ENCODE results near the gene LSMEM2.
"Not testable (repeated sequence)": the region's sequence is repeated elsewhere in the genome, so short reads cannot be mapped to it uniquely, and the experiment has no call there.

Gene LSMEM2

DNA sequence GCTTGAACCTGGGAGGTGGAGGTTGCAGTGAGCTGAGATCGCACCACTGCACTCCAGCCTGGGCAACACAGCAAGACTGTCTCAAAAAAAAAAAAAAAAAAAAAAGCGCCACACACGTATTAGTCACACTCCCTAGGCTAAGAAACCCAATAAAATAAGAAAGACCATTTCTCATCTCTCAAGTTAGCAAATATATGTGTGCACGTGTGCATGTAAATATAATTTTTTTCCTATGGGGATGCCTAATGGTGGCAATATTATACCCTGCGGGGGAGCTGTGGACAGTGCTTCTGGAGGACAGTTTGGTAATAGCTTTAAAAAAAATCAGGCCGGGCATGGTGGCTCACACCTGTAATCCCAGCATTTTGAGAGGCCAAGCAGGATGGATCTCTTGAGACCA, 5.2 kb downstream of the LSMEM2 start:
- not testable (repeated sequence) for DNase-seq

DNA sequence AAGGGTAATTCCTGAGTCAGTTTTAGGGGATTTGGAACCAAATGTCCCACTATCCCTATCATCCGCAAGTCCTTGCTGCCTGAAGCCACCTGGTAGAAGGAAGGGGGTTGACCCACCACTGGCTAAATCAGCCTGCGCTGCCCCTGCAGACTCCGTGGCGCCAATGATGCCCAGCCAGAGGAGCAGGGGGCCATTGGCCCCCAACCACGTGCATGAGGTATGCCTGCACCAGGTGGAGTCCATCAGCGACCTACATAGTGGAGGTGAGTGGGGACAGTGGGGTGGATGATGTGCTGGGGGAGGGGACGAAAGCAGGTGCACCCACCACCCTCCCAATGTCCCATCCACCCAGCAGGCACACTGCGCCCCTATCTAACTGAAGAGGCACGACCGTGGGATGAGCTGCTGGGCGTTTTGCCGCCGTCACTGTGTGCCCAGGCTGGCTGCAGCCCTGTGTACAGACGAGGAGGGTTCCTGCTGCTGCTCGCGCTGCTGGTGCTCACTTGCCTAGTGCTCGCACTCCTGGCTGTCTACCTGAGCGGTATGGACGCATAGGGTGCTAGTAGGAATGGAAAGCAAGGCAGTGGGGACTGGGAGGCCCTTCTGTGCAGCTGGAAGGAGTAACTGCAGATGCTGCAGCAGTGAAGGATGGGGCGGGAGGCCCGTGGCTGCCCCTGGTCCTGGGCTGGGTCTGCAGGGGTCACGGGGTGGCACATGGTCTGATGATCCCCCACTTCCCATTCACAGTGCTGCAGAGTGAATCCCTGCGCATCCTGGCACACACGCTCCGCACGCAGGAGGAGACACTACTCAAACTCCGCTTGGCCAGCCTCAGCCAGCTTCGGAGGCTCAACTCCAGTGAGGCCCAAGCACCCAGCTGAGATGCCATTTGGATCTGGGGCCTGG, 7.7 kb downstream of the LSMEM2 start:
- no peak for DNase-seq

GRCh38 chr3:50287262-50287661, 8.4 kb downstream of the LSMEM2 start:
- no peak for DNase-seq

- DNase-seq: no peak
Observed at GRCh38 chr3:50288387-50289007, 9.6 kb downstream of the LSMEM2 start.

- no peak for DNase-seq
Observed at GRCh38 chr3:50289130-50289529, 10.2 kb downstream of the LSMEM2 start.

- DNase-seq: no peak
Observed at GRCh38 chr3:50290161-50290641, 11.3 kb downstream of the LSMEM2 start.

DNA sequence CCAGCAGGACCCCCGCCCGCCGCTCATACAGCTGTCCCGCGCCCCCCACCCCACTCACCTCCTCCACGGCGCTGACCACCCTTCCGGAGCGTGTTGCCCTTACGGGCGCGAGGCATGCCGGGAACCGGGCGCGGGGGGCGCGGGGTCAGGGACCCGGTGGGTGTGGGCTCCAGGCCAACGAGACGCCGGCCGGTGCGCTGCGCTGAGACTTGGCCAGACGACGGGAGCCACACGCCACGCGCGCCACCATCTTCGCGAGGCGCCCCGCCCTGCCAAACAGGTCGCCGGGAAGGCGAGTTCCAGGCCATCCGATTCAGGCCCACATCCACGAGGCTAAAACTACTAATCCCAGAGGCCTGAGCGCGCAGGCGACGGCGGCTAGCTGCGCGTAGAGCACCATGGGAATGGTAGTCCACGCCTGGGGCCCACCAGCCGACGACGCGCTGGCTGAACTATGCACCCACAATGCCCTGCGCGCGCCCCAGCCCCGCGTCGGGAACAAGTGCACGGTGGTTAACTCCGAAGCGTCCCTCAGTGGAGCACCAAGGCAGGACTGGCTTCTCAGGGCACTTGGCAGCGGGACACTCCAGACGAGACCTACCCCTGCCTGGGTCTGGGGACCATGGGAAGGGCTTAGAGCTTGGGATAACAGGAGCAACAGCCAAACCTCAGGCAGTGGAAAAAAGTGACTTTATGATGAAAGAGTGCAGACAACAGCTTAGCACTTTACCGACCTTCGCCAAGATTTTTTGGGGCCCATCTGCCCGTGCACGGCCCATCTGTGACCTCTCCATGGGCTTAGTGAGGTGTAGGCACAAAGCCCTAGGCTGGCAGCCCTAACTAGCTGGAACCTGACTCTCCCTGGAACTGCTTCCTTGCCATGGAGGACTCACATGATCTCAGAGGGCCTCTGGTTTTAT, 13.5 kb downstream of the LSMEM2 start, which contains the start of gene IFRD2:
Gene IFRD2, minus strand, starts transcription at position 271 of the 920 bp plus-strand sequence. Its CDS starts 155 bp downstream, at position 116.
- peak; percentile 85 for DNase-seq

DNA sequence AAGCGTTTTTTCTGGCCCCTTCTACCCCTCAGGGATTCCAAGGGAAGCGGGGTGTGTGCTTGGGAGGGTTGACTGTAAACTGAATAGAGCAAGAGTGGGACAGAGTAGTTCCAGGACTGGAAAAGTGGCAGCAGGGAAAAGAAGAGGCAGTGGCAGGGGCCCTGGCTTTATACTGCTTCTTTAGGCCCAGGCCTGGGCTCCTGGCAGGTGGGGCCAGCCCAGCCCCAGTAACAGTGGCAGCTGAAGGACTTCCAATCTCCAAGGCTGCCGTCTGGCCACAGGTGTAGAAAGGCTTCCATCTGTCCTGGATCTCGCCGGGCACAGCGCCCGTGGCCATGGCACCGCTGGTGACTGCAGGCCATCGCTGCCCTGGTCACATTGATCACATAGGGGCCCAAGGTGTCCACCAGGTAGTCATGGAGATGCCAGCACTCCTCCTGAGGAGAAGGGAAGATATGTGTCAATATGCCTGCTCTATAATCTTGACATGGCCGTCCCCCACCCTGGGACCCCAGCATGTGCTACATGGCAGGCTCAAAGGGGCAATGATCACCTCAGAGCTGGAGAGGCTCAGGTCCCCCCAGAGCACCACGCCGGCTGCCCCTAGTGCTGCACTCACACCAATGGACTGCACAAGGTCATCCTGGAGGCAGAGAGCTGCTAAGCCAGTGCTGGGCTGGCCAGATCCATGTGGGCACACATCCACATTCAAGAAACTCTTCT, 14.4 kb downstream of the LSMEM2 start:
- no peak for DNase-seq

DNA sequence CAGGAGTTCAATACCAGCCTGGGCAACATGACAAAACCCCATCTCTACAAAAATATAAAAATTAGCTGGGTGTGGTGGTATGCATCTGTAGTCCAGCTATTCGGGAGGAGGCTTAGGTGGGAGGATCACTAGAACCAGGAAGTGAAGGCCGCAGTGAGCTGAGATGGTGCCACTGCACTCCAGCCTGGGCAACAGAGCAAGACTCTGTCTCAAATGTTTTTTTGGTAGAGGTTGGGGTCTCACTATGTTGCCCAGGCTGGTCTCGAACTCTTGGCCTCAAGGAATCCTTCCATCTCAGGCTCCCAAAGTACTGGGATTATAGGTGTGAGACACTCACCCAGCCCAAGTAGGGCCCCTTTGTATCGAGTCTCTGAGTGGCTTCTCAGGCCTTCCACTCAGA, 15.2 kb downstream of the LSMEM2 start:
- DNase-seq: no peak

DNA sequence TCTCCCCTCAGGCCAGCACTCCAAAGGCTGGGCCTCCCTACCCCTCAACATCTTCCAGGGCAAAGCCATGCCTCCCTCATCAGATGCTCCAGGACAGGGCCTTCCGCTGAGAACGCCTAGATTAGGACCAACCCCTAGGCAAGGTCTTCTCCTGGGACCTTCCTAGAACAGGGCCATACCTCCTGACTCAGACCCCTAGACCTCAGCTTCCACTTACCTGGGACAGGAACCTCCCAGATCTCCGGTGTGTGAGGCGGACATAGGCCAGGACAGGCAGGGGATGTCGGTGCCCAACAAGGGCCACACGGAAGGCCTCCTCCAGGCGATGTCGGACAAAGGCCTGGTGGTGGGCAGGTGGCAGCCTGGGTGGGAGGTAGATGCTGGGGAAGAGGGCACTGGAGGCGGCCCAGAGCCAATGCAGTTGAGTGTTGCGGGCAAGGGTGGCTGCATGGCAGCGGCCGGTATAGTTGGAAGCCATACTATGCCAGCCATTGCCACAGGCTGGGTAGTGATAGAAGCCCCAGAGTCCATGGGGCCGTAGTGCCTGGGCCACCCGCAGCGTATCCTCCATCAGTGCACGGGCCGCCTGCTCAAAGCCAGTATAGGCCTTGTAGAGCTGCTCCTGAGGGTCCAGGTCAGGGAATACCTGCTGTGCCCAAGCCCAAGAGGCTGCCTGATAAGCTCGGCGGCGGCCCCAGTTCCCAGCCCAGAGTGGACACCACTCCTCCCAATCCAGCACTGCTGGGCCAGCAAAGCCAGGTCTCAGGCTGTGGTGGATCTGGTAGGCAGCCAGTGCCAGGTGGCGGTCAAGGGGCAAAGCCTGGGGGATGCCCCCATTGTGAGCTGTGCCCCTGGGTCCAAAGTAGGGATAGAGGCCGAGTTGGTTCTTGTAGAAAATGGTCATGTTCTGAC, 15.9 kb downstream of the LSMEM2 start:
- no peak for DNase-seq

DNA sequence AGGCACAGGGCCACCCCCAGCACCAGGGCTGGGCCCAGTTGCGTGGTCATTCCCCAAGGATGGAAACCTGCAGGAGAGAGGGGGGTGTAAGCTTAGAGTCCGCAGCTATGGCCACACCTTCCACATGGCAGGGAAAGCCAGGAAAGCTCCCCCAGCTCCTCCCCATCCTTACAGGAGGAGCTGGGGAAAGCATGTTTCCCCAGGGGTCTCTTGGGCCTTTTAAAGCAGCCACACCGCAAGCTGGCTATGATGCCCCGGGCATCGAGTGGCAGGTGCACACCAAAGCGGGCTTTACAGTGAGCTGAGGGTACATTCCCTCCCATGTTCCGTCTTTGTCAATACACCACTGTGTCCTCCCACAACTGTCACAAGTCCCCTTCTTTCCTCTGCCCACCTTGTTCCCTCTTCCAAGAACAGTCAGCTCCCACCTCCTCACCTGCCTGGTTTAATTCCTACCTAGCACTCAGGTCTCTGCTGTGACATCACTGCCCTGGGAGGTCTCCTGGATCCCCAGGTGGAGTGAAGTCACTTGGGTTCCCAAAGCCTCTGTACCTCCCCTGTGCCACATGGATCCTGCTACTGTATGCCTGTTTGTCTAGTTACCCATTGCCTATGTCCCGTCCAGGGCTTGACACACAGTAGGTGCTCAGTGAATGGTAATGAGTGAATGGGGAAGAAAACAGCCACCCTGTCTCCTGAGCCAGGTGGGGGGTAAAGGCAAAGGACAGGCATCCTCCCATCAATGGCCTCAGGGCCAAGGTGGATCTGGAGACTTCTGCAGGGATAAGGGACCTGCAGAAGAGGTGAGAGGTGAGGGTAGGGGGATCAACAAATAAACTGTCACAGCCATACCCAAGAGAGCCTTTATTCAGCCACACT, 16.9 kb downstream of the LSMEM2 start:
- DNase-seq: no peak

- no peak for DNase-seq
Observed at GRCh38 chr3:50296721-50297383, 18.0 kb downstream of the LSMEM2 start.

- DNase-seq: no peak
Observed at GRCh38 chr3:50297384-50297775, 18.5 kb downstream of the LSMEM2 start.

- no peak for DNase-seq
Observed at GRCh38 chr3:50297896-50298725, 19.2 kb downstream of the LSMEM2 start.

DNA sequence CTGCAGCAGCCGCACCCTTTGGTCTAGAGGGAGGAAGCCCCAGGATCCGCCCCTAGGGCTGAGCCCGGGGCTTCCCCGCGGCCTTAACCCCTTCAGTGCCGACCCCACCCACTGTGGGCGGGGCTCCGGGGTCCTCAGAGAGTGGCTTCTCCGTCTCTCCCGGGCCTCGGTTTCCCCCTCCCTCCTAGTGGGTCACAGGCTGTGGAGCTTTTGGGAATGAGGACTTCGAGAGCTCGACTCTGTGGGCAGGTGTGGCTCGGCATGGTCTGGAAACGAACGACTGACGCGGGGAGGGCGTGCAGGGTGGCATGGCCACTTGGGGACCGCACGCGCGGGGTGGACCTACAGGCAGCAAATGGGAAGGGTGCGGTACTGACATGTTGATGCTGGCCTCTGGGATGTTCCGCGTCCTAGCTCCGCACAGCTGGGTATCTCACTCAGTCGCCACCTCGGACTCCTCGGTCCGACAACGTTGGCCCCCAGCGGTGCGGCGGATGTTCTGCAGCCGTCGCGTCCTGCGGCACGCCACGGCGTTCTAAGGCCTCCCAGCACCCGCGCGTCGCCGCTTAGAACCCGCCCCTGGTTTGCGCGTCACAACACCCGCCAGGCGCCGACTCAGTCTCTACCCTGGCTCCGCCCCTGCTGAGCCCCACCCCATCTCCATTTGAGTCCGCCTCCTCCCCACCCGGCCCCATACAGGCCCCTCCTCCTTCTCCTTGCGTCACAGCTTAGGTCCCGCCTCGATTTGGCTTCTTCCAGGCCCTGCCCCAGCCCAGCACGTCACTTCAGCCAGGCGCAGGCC, 20.1 kb downstream of the LSMEM2 start, which contains the start of the genes HYAL3 and NAA80:
Gene HYAL3, minus strand, starts transcription at position 570 of the 802 bp plus-strand sequence. CDS start 3,803 bp downstream, outside the sequence.
Gene NAA80, minus strand, starts transcription at position 570 of the 802 bp plus-strand sequence. CDS start 1,942 bp downstream, outside the sequence.
- DNase-seq: peak; percentile 88

- no peak for DNase-seq
Observed at GRCh38 chr3:50299638-50299928, 20.7 kb downstream of the LSMEM2 start.

DNA sequence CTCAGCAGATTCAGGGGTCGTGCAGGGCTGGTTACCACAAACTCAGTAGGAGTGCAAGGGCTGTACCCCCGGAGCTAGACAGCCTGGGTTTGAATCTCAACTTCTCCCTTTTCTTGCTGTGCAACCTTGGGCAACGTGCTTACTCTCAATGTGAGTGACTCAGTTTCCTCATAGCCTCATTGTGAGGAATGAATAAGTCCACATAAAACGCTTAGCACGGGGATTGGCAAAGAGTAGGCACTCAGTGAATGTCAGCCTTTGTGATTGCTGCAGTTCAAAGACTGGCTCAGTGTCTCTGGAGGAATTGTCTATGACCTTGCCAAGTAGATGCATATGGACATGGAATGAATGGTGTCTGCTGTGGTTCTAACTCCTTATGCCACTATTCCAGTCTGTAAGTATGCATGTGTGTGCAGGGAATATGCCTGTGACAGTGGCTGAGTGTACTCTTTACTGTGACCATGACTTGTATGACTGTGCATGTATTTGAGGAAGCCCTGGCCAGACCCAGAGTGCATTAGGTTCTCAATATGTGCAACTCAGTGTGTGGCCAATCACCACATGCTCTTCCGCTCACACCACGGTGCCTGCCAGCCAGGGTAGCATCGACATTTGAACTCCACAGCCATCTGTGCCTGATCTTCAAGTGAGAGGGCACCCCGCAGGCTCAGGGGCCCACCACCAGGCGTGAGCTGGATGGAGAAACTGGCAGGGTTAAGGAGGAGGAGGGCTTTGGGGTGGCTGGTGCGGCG, 21.2 kb downstream of the LSMEM2 start:
- no peak for DNase-seq
